Measurements from ENCODE around the gene LCT.
"Not testable (repeated sequence)": the region's sequence is repeated elsewhere in the genome, so short reads cannot be mapped to it uniquely, and the experiment has no call there.

Gene LCT

DNA sequence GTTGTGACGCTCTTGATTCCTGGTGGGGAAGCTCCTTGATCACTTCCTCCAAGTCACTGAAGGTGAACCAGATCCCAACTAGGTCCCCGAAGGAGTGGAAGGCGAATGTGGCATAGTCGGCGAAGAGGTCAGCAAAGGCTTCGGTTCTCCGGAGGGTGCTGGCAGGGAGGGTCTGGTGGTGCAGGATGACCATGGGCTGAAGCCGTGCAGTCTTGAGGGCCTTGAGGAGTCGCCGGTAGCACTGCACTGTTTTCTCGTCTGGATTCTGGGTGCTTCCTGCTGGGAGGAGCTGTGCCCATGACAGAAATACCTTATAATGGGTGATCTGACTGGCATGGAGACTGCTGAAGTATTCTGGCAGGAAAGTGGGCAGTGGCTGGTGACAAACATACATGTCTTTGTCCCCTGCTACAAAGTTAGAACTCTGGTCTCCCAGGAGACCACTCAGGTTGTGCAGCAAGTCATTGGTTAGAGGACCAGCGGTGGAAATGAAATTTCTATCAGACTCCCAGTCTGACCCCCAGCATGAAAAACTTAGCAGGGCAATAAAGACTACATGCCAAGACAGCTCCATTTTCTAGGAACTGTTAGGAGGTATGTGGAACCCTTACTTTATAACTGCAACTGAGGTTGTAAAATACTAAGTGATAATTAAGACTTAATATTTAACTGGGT is at the start of gene LCT:
TSS of gene LCT (minus strand) at position 589 of the 675 bp plus-strand sequence. CDS start at position 574, 15 bp downstream.
- in situ Hi-C loops (cut with MboI; ENCODE audit: low sequenced_read_pairs): no loop called here

GRCh38 chr2:135885709-135886108 is 48.7 kb upstream of the LCT start:
- in situ Hi-C loops (cut with MboI; ENCODE audit: low sequenced_read_pairs): no loop called here

DNA sequence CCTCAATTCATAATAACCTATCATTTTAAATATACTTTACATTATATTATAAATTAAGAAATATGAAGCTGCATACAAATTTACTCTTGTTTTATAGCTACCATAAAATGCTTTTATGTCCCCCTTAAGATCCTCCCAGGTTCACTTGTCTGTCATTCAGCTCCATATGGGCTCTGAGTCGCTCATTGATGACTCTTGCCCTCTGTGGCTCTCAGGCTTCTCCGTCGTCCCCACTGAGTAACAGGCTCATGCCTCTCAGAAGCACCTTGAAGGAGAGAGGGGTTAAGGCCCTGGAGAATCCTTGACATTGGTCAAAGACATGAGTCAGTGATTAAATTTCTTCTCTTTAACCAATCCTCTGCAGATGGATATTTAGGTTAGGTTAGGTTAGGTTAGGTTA is 45.4 kb upstream of the LCT start:
- in situ Hi-C loops (cut with MboI; ENCODE audit: low sequenced_read_pairs): no loop called here

DNA sequence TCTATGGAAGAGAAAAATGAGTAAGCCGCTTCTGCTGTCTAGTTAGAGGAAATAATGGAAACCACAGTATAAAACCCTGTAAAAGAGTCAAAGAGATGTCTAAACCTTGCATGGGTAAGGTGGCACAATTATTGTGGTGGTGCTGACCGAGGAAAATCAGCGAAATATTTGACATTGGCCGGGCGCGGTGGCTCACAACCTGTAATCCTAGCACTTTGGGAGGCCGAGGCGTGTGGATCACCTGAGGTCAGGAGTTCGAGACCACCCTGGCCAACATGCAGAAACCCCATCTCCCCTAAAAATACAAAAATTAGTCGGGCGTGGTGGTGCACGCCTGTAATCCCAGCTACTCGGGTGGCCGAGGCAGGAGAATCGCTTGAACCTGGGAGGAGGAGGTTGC is 39.8 kb upstream of the LCT start:
- in situ Hi-C loops (cut with MboI; ENCODE audit: low sequenced_read_pairs): not testable (repeated sequence)

GRCh38 chr2:135876066-135876711 is 39.2 kb upstream of the LCT start, which contains the start of gene MCM6:
Gene MCM6, minus strand, starts transcription at chr2:135876443. Its CDS starts 78 bp downstream, at chr2:135876365.
- in situ Hi-C loops (cut with MboI; ENCODE audit: low sequenced_read_pairs): no loop called here

GRCh38 chr2:135875491-135876065 is 38.6 kb upstream of the LCT start:
- in situ Hi-C loops (cut with MboI; ENCODE audit: low sequenced_read_pairs): no loop called here

DNA sequence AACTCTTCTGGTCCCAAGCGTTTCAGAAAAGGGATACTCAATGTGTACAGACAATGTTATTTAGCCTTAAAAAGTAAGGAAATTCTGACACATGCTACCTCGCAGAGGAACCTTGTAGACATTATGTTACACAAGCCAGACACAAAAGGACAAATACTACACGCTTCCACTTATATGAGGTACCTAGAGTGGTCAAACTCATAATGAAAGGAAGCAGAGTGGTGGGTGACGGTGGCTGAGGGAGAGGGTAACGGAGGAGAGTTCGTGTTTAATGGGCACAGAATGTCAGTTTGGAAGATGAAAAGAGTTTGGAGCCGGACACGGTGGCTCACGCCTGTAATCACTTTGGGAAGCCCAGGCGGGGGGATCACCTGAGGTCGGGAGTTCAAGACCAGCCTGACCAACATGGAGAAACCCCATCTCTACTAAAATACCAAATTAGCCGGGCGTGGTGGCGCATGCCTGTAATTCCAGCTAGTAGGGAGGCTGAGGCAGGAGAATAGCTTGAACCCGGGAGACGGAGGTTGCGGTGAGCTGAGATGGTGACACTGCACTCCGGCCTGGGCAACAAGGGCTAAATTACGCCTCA is 37.9 kb upstream of the LCT start:
- in situ Hi-C loops (cut with MboI; ENCODE audit: low sequenced_read_pairs): no loop called here

GRCh38 chr2:135870571-135870970 is 33.6 kb upstream of the LCT start:
- in situ Hi-C loops (cut with MboI; ENCODE audit: low sequenced_read_pairs): no loop called here

DNA sequence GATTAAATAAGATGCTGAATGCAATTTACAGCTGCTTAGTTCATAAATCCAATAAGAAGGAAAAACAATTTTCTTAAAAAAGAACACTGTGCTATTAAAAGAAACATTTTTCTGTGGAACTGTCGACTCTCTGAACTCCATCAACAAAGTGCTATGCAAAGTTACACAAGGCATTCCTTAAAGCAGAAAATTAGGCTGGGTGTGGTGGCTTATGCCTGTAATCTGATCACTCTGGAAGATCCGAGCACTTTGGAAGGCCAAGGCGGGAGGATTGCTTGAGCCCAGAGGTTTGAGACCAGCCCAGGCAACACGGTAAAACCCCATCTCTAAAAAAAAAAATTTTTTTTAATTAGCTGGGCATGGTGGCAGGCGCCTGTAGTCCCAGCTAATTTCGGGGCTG is 26.2 kb upstream of the LCT start:
- in situ Hi-C loops (cut with MboI; ENCODE audit: low sequenced_read_pairs): no loop called here

- in situ Hi-C loops (cut with MboI; ENCODE audit: low sequenced_read_pairs): no loop called here
Observed at GRCh38 chr2:135862718-135863117, 25.7 kb upstream of the LCT start.

DNA sequence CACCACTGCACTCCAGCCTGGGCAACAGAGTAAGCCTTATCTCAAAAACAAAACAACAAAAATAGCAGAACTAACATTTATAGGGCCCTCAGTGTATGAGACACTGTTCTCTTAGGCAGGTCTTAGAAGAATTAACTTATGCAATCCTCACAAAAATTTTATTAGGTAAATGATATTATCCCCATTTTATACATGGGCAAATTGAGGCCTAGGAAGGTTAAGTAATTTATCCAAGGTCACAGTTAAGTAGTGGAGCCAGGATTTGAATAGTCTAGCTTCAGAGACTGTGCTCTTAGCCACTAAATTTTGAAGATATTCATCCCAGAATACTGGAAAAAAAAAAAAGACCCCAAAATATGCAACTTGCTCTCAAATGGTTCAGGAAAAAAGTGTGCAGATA is 16.4 kb upstream of the LCT start:
- in situ Hi-C loops (cut with MboI; ENCODE audit: low sequenced_read_pairs): no loop called here

DNA sequence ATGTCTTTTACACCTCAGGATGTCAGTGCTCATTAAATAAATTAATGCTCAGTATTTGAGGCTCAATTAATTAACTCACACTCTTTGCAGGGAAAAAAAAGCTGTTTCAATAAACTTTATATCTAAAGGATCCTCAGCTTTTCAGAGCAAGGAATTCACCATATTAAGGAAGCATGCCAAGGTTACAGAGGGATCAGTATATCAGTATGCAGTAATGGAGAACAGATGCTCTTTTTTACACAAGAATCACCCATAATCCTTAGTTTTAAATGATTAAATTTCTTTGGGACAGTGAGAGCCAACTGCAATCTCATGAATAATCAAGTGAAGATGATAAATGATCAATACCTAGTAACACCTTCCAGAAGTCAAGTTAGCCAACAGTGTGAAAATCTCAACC is 14.9 kb upstream of the LCT start:
- in situ Hi-C loops (cut with MboI; ENCODE audit: low sequenced_read_pairs): no loop called here

DNA sequence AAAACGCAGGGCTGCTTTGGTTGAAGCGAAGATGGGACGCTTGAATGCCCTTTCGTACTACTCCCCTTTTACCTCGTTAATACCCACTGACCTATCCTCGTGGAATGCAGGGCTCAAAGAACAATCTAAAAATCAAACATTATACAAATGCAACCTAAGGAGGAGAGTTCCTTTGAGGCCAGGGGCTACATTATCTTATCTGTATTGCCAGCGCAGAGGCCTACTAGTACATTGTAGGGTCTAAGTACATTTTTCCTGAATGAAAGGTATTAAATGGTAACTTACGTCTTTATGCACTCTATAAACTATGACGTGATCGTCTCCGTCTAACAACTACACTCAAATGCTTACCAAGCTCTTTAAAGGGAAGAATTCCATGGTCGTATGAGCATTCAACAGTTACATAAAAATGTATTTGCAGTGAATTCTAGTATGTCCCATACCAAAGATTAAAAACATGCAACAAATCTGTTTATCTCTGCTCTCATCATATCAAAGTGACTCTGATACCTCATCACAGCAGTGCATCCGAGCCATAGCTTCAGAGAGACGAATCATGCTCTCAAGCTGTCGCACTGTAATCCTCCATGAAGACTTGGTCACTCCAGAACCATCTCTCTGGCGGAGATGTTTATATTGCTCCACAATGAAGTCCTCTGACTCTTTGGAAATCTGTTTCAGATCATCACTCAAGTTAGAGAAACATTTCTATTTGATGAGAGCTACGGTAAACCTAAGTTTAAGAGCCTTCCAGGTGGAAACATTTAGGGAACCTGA is 14.1 kb upstream of the LCT start:
- in situ Hi-C loops (cut with MboI; ENCODE audit: low sequenced_read_pairs): no loop called here

- in situ Hi-C loops (cut with MboI; ENCODE audit: low sequenced_read_pairs): no loop called here
Observed at GRCh38 chr2:135849087-135849486, 12.1 kb upstream of the LCT start.

- in situ Hi-C loops (cut with MboI; ENCODE audit: low sequenced_read_pairs): no loop called here
Observed at GRCh38 chr2:135845997-135846396, 9.0 kb upstream of the LCT start.

GRCh38 chr2:135845257-135845656 is 8.3 kb upstream of the LCT start:
- in situ Hi-C loops (cut with MboI; ENCODE audit: low sequenced_read_pairs): no loop called here

GRCh38 chr2:135844301-135844895 is 7.4 kb upstream of the LCT start:
- in situ Hi-C loops (cut with MboI; ENCODE audit: low sequenced_read_pairs): no loop called here

GRCh38 chr2:135843671-135844070 is 6.7 kb upstream of the LCT start:
- in situ Hi-C loops (cut with MboI; ENCODE audit: low sequenced_read_pairs): no loop called here

- in situ Hi-C loops (cut with MboI; ENCODE audit: low sequenced_read_pairs): no loop called here
Observed at GRCh38 chr2:135840601-135841000, 3.6 kb upstream of the LCT start.

DNA sequence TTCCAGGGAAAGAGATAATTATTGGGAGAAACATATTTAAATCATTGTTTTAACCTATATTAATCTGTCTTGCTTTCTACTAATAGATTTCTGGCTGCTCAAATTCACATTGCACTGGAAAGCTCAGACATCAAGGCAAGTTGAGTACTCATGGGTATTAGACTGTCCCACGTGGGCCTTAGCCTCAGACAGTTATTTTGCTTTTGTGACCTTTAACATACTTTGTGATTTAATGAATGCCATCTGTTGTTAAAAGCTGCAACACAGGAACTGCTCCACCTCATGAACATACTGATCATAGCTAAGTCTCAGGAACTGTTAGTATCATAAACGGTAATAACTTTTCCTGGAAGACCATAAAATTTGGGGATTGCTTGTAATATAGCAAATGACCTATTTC is 2.7 kb upstream of the LCT start:
- in situ Hi-C loops (cut with MboI; ENCODE audit: low sequenced_read_pairs): no loop called here

DNA sequence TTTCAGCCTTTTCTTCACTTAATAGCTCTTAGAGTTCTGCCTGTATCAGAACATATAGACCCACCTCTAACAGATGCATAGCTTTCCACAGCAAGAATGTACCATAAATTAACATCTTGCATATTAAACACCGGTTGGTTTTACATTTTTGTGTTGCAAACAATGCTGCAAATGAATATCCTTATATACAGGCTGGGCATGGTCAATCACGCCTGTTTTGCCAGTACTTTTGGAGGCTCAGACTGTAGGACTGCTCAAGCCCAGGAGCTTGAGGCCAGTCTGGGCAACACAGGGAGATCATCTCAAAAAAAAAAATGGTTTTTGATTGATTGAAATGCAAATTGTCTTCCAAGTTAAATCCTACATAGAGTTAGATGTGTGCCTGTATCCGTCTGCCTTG is 1.5 kb upstream of the LCT start:
- in situ Hi-C loops (cut with MboI; ENCODE audit: low sequenced_read_pairs): no loop called here
